ENCODE measurements around the gene PLAC8. TPM values are rescaled to one million over a fixed set of nuclear protein-coding genes. Genes with fewer than 3 reads are reported as not detected.

The PLAC8 gene
- total and polyA plus RNA-seq, 2 of the 13 experiments (the other 11 are each of a cell fraction or from before 2014, with no cell fraction given): 3.0 to 174 TPM

DNA sequence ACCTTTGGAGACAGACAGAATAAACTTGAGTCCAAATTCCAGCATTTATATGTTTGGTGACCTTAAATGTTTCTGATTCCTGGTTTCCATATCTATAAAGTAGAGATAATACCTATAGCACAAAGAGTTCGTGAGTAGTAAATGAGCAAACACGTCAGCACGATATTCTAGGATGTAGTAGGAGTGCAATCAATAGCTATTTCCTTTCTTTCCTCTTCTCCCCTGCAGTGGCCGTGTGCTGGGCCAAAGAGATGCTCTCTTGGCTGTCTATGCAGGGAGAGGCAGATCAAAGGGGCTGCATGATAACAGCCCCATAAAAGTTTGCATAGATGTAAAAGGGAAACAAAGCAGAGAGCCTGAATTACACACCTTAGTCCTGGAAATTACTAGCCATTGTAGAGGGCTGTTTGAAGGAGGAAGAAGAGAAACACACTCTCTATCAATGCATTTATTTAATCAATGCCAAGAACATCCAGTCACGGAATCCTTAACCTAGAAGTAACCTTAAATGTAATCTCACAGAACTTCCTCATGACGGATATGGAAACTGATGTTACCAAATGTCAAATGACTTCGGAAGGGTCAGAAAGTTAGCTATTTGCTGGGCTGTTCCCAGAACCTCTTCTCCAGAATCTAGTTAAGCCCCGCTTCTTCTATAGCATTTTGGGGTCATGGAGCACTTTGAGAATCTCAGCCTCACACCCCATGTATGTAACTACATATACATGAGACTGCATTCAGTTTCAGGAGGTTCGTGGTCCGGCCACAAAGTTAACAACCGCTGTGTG lies 35.5 kb upstream of the PLAC8 start:
- H3K4me3 ChIP-seq (replicated peaks in 1 of 3; ENCODE audit: insufficient read depth in 1 of 3, low read depth in 2 of 3, low read length in 3 of 3): no peak overlapping the region
- CTCF ChIA-PET (ENCODE audit: low intra/inter-chr PET ratio, low total read pairs): no interaction called here
- TF ChIP-seq RORA (CRISPR knock-in tag; IDR thresholded peaks at IDR 0.05) (no peak), AGO1 (IDR thresholded peaks at IDR 0.05; ENCODE audit: low read depth, low read length, poor library complexity, severe bottlenecking) (no peak), XRCC5 (optimal IDR thresholded peaks at IDR 0.05; ENCODE audit: low read length) (no peak), DZIP1 (CRISPR knock-in tag; IDR thresholded peaks at IDR 0.05) (no peak), ELF3 (CRISPR knock-in tag; IDR thresholded peaks at IDR 0.05) (no peak), PRDM15 (CRISPR knock-in tag; IDR thresholded peaks at IDR 0.05) (no peak), ZMYM4 (CRISPR knock-in tag; IDR thresholded peaks at IDR 0.05) (no peak), ZNF773 (CRISPR knock-in tag; IDR thresholded peaks at IDR 0.05; ENCODE audit: borderline replicate concordance) (no peak), ZNF12 (CRISPR knock-in tag; IDR thresholded peaks at IDR 0.05) (no peak), RARG (CRISPR knock-in tag; IDR thresholded peaks at IDR 0.05; ENCODE audit: low read depth) (no peak), ZNF614 (CRISPR knock-in tag; IDR thresholded peaks at IDR 0.05; ENCODE audit: borderline replicate concordance) (no peak), LCORL (IDR thresholded peaks at IDR 0.05) (no peak), LCORL (CRISPR knock-in tag; IDR thresholded peaks at IDR 0.05) (no peak), JDP2 (CRISPR knock-in tag; IDR thresholded peaks at IDR 0.05; ENCODE audit: borderline replicate concordance) (no peak), FOXC1 (CRISPR knock-in tag; IDR thresholded peaks at IDR 0.05; ENCODE audit: borderline replicate concordance) (no peak), ZSCAN9 (CRISPR knock-in tag; IDR thresholded peaks at IDR 0.05; ENCODE audit: borderline replicate concordance) (no peak), RBM22 (optimal IDR thresholded peaks at IDR 0.05; ENCODE audit: low read length) (no peak)
- TF ChIP-seq, protein P1, sequence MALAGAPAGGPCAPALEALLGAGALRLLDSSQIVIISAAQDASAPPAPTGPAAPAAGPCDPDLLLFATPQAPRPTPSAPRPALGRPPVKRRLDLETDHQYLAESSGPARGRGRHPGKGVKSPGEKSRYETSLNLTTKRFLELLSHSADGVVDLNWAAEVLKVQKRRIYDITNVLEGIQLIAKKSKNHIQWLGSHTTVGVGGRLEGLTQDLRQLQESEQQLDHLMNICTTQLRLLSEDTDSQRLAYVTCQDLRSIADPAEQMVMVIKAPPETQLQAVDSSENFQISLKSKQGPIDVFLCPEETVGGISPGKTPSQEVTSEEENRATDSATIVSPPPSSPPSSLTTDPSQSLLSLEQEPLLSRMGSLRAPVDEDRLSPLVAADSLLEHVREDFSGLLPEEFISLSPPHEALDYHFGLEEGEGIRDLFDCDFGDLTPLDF (CRISPR knock-in tag; IDR thresholded peaks at IDR 0.05): no peak

More for the DNA sequence above, 35.5 kb upstream of the PLAC8 start:
- in situ Hi-C loops (cut with HindIII; ENCODE audit: extremely low pct_ligation_motif_present, low pct_unique_long_range_greater_than_20kb) (no loop called here), intact Hi-C loops (cut with micrococcal nuclease; ENCODE audit: unreplicated experiment) (no loop called here)
- POLR2A ChIA-PET: interaction anchor here (1.4 kb wide), 1 partner anchor 10 kb away, joined by 5 read pairs; no protein-coding TSS in a partner anchor
- WGBS (ENCODE audit: low lambda C conversion rate): 48% methylated on average over 11 of the region's 11 CpGs
- peak overlapping the region; percentile 15; the same call in 1 of the 2 replicates for H3K4me2 ChIP-seq (ENCODE audit: low read depth, low read length)
- ATAC-seq (no peak; the same call in 2 of the 3 replicates), FAIRE-seq (no peak), DNase-seq (ENCODE audit: low spot score) (no peak)
- no TSS peak for BruUV-seq (replicated peaks)
- no peak overlapping the region for H3K27ac ChIP-seq (ENCODE audit: extremely low read length, insufficient read depth, low read length)
- H3K36me3 ChIP-seq (replicated peaks in 1 of 2; ENCODE audit: control insufficient read depth in 1 of 2, insufficient read depth in 2 of 2, low read length in 2 of 2): no peaks in the 10 kb centered on the region
- H3K9me3 ChIP-seq (ENCODE audit: low read length): no peaks in the 10 kb centered on the region
- peaks cover 32% of the 10 kb centered on the region for H3K4me1 ChIP-seq (ENCODE audit: insufficient read depth, low read length)
- H3K79me2 ChIP-seq (ENCODE audit: insufficient read depth, low read length): no peaks in the 10 kb centered on the region
- no peaks in the 10 kb centered on the region; a peak in 1 of 5 replicates for H3K27me3 ChIP-seq (ENCODE audit: control insufficient read depth in 1 of 2, insufficient read depth in 2 of 2, low read length in 2 of 2)
- no peak overlapping the region for H2AFZ ChIP-seq (ENCODE audit: low read length)
- no peak overlapping the region for H3K9ac ChIP-seq (ENCODE audit: insufficient read depth, low read depth, low read length)
- no peaks in the 10 kb centered on the region for H4K20me1 ChIP-seq (ENCODE audit: insufficient read depth, low read length)

All from HepG2 (cell line).